Fibroblast of pulmonary artery (primary cell): ENCODE results near the gene TMEM169.

ENCODE experiments used
- DNase-seq: peaks from one replicate; pipeline ENCODE4 v3.0.0-alpha.2; 2010; ENCODE audit warnings: low read depth
- H3K4me3 ChIP-seq: replicated peaks from 2 replicates; pipeline ENCODE4 v1.5.1; 2011; ENCODE audit warnings: low read depth, mild to moderate bottlenecking, control low read depth, low read length, moderate library complexity
- CTCF ChIP-seq: IDR thresholded peaks from 2 replicates; pipeline ENCODE4 v1.5.1; 2011; ENCODE audit warnings: mild to moderate bottlenecking, control low read depth, low read length, inconsistent platforms; ENCODE audit errors: missing control alignments

The TMEM169 gene

GRCh38 chr2:216147172-216148131 lies 65.7 kb downstream of the TMEM169 start:
- no peak overlapping the region for H3K4me3 ChIP-seq
- TF ChIP-seq CTCF: no peak
- no peak for DNase-seq

GRCh38 chr2:216148983-216149382 lies 67.3 kb downstream of the TMEM169 start:
- TF ChIP-seq CTCF: no peak

GRCh38 chr2:216149741-216150140 lies 68.0 kb downstream of the TMEM169 start:
- TF ChIP-seq CTCF: no peak
- no peak overlapping the region for H3K4me3 ChIP-seq
- peak; percentile 49 for DNase-seq

More at GRCh38 chr2:216148983-216149382, 67.3 kb downstream of the TMEM169 start:
- H3K4me3 ChIP-seq: no peak overlapping the region
- DNase-seq: no peak

- peak; percentile 20 for TF ChIP-seq CTCF
- peak; percentile 36 for DNase-seq
- H3K4me3 ChIP-seq: no peak overlapping the region
Observed at GRCh38 chr2:216151313-216152025, 69.8 kb downstream of the TMEM169 start.
